ENCODE data around the gene EGR1.

GRCh38 chr5:138444078-138444773 is 21.1 kb upstream of the EGR1 start:
- TF ChIP-seq, protein P1, sequence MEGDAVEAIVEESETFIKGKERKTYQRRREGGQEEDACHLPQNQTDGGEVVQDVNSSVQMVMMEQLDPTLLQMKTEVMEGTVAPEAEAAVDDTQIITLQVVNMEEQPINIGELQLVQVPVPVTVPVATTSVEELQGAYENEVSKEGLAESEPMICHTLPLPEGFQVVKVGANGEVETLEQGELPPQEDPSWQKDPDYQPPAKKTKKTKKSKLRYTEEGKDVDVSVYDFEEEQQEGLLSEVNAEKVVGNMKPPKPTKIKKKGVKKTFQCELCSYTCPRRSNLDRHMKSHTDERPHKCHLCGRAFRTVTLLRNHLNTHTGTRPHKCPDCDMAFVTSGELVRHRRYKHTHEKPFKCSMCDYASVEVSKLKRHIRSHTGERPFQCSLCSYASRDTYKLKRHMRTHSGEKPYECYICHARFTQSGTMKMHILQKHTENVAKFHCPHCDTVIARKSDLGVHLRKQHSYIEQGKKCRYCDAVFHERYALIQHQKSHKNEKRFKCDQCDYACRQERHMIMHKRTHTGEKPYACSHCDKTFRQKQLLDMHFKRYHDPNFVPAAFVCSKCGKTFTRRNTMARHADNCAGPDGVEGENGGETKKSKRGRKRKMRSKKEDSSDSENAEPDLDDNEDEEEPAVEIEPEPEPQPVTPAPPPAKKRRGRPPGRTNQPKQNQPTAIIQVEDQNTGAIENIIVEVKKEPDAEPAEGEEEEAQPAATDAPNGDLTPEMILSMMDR (conservative IDR thresholded peaks at IDR 0.05 in 1 of 2, IDR thresholded peaks at IDR 0.05 in 1 of 2; ENCODE audit: extremely low read depth in 1 of 2, insufficient read depth in 1 of 2, low read depth in 1 of 2, low read length in 2 of 2) = no peak
- no peak for TF ChIP-seq EZH2 (IDR thresholded peaks at IDR 0.05; ENCODE audit: borderline replicate concordance, low read length)
